ENCODE measurements around the gene RAD1.

GRCh38 chr5:34944460-34945047 lies 29.2 kb upstream of the RAD1 start:
- TF ChIP-seq CTCF (IDR thresholded peaks at IDR 0.05; ENCODE audit: insufficient read depth, low read depth, low read length) (no peak), EZH2 (IDR thresholded peaks at IDR 0.05; ENCODE audit: insufficient read depth, low read length) (no peak)
